ENCODE results near the gene TLR10.
A peak's percentile ranks its signal among the peaks of the same experiment; 100 is the strongest.
"Not testable (repeated sequence)": the region's sequence is repeated elsewhere in the genome, so short reads cannot be mapped to it uniquely, and the experiment has no call there.

The TLR10 gene

GRCh38 chr4:38807462-38807861 is 24.7 kb upstream of the TLR10 start:
- H3K27me3 Mint-ChIP-seq; H3K4me3 Mint-ChIP-seq; H3K9me3 Mint-ChIP-seq; H3K27ac Mint-ChIP-seq; H3K36me3 Mint-ChIP-seq (ENCODE audit: low read depth): not testable (repeated sequence)
- peaks cover 38% of the 10 kb centered on the region for H3K4me1 Mint-ChIP-seq (ENCODE audit: low read depth)

GRCh38 chr4:38806251-38806650 is 23.5 kb upstream of the TLR10 start:
- peaks cover 16% of the 10 kb centered on the region for H3K36me3 Mint-ChIP-seq (ENCODE audit: low read depth)
- not testable (repeated sequence) for H3K27me3 Mint-ChIP-seq, H3K9me3 Mint-ChIP-seq, H3K4me3 Mint-ChIP-seq
- peak overlapping the region; percentile 96 for H3K27ac Mint-ChIP-seq
- H3K4me1 Mint-ChIP-seq (ENCODE audit: low read depth), result peaks cover 40% of the 10 kb centered on the region

- Mint-ChIP-seq H3K36me3 (ENCODE audit: low read depth) (peaks cover 22% of the 10 kb centered on the region), H3K4me3 (peak overlapping the region; percentile 83), H3K27ac (peak overlapping the region; percentile 96), H3K27me3 (no peaks in the 10 kb centered on the region), H3K4me1 (ENCODE audit: low read depth) (peaks cover 45% of the 10 kb centered on the region), H3K9me3 (peaks cover 15% of the 10 kb centered on the region)
Measured at GRCh38 chr4:38805530-38806145, 22.8 kb upstream of the TLR10 start.

GRCh38 chr4:38804654-38805295 is 22.0 kb upstream of the TLR10 start, which contains the start of gene TLR1:
Gene TLR1, minus strand, starts transcription at chr4:38804791. Its CDS starts 5,960 bp downstream, at chr4:38798831.
- H3K4me1 Mint-ChIP-seq (ENCODE audit: low read depth), result peaks cover 45% of the 10 kb centered on the region
- peak within 1 kb of the TSS; percentile 83 for H3K4me3 Mint-ChIP-seq
- peaks cover 21% of the 10 kb centered on the region for H3K9me3 Mint-ChIP-seq
- no peaks in the 10 kb centered on the region for H3K27me3 Mint-ChIP-seq
- peaks cover 31% of the 10 kb centered on the region for H3K36me3 Mint-ChIP-seq (ENCODE audit: low read depth)
- H3K27ac Mint-ChIP-seq, result peak within 1 kb of the TSS; percentile 96

- Mint-ChIP-seq H3K36me3 (ENCODE audit: low read depth) (peaks cover 38% of the 10 kb centered on the region), H3K9me3 (peaks cover 27% of the 10 kb centered on the region), H3K27me3 (no peaks in the 10 kb centered on the region), H3K27ac (peak overlapping the region; percentile 96), H3K4me3 (peak overlapping the region; percentile 83), H3K4me1 (ENCODE audit: low read depth) (peaks cover 45% of the 10 kb centered on the region)
Measured at GRCh38 chr4:38803833-38804653, 21.3 kb upstream of the TLR10 start.

- peaks cover 51% of the 10 kb centered on the region for H3K36me3 Mint-ChIP-seq (ENCODE audit: low read depth)
- no peak overlapping the region for H3K27ac Mint-ChIP-seq
- H3K27me3 Mint-ChIP-seq, result no peaks in the 10 kb centered on the region
Measured at GRCh38 chr4:38802561-38803355, 20.0 kb upstream of the TLR10 start.

GRCh38 chr4:38800961-38801450 is 18.2 kb upstream of the TLR10 start:
- H3K36me3 Mint-ChIP-seq (ENCODE audit: low read depth), result peaks cover 64% of the 10 kb centered on the region
- peaks cover 33% of the 10 kb centered on the region for H3K9me3 Mint-ChIP-seq
- no peaks in the 10 kb centered on the region for H3K27me3 Mint-ChIP-seq
- H3K27ac Mint-ChIP-seq, result no peak overlapping the region
- H3K4me3 Mint-ChIP-seq, result no peak overlapping the region
- peaks cover 42% of the 10 kb centered on the region for H3K4me1 Mint-ChIP-seq (ENCODE audit: low read depth)

More at GRCh38 chr4:38802561-38803355, 20.0 kb upstream of the TLR10 start:
- H3K4me1 Mint-ChIP-seq (ENCODE audit: low read depth), result peaks cover 45% of the 10 kb centered on the region
- no peak overlapping the region for H3K4me3 Mint-ChIP-seq
- peaks cover 29% of the 10 kb centered on the region for H3K9me3 Mint-ChIP-seq

- Mint-ChIP-seq H3K36me3 (ENCODE audit: low read depth) (peaks cover 70% of the 10 kb centered on the region), H3K9me3 (peaks cover 37% of the 10 kb centered on the region), H3K4me3 (no peak overlapping the region), H3K27me3 (no peaks in the 10 kb centered on the region), H3K4me1 (ENCODE audit: low read depth) (peaks cover 35% of the 10 kb centered on the region), H3K27ac (no peak overlapping the region)
Measured at GRCh38 chr4:38800366-38800765, 17.6 kb upstream of the TLR10 start.

- peaks cover 37% of the 10 kb centered on the region for H3K9me3 Mint-ChIP-seq
- peaks cover 43% of the 10 kb centered on the region for H3K36me3 Mint-ChIP-seq (ENCODE audit: low read depth)
Measured at GRCh38 chr4:38795087-38795486, 12.3 kb upstream of the TLR10 start.

GRCh38 chr4:38794051-38794450 is 11.3 kb upstream of the TLR10 start:
- Mint-ChIP-seq H3K27ac (no peak overlapping the region), H3K4me3 (no peak overlapping the region), H3K9me3 (peaks cover 30% of the 10 kb centered on the region), H3K4me1 (ENCODE audit: low read depth) (peaks cover 7% of the 10 kb centered on the region), H3K36me3 (ENCODE audit: low read depth) (peaks cover 33% of the 10 kb centered on the region), H3K27me3 (no peaks in the 10 kb centered on the region)

More at GRCh38 chr4:38795087-38795486, 12.3 kb upstream of the TLR10 start:
- H3K4me3 Mint-ChIP-seq, result no peak overlapping the region
- H3K27ac Mint-ChIP-seq, result no peak overlapping the region
- H3K27me3 Mint-ChIP-seq, result no peaks in the 10 kb centered on the region
- H3K4me1 Mint-ChIP-seq (ENCODE audit: low read depth), result peaks cover 7% of the 10 kb centered on the region

- Mint-ChIP-seq H3K9me3 (peaks cover 24% of the 10 kb centered on the region), H3K4me1 (ENCODE audit: low read depth) (peaks cover 10% of the 10 kb centered on the region), H3K36me3 (ENCODE audit: low read depth) (peaks cover 7% of the 10 kb centered on the region), H3K4me3 (no peak overlapping the region), H3K27me3 (no peaks in the 10 kb centered on the region), H3K27ac (peak overlapping the region; percentile 26)
Measured at GRCh38 chr4:38791010-38791409, 8.2 kb upstream of the TLR10 start.

- no peaks in the 10 kb centered on the region for H3K27me3 Mint-ChIP-seq
- no peaks in the 10 kb centered on the region for H3K36me3 Mint-ChIP-seq (ENCODE audit: low read depth)
- peaks cover 18% of the 10 kb centered on the region for H3K4me1 Mint-ChIP-seq (ENCODE audit: low read depth)
- H3K27ac Mint-ChIP-seq, result no peak overlapping the region
- peaks cover 9% of the 10 kb centered on the region for H3K9me3 Mint-ChIP-seq
- H3K4me3 Mint-ChIP-seq, result no peak overlapping the region
Measured at GRCh38 chr4:38788317-38788716, 5.5 kb upstream of the TLR10 start.

GRCh38 chr4:38787693-38788092 is 4.9 kb upstream of the TLR10 start:
- Mint-ChIP-seq H3K27ac (no peak overlapping the region), H3K27me3 (no peaks in the 10 kb centered on the region), H3K4me1 (ENCODE audit: low read depth) (peaks cover 19% of the 10 kb centered on the region), H3K9me3 (peaks cover 8% of the 10 kb centered on the region), H3K36me3 (ENCODE audit: low read depth) (no peaks in the 10 kb centered on the region), H3K4me3 (no peak overlapping the region)

GRCh38 chr4:38785901-38786402 is 3.2 kb upstream of the TLR10 start:
- H3K4me1 Mint-ChIP-seq (ENCODE audit: low read depth), result peaks cover 15% of the 10 kb centered on the region
- no peaks in the 10 kb centered on the region for H3K36me3 Mint-ChIP-seq (ENCODE audit: low read depth)
- H3K4me3 Mint-ChIP-seq, result no peak overlapping the region
- peaks cover 4% of the 10 kb centered on the region for H3K9me3 Mint-ChIP-seq
- no peak overlapping the region for H3K27ac Mint-ChIP-seq
- no peaks in the 10 kb centered on the region for H3K27me3 Mint-ChIP-seq
